Measurements from ENCODE around the gene UCN3.

The UCN3 gene

GRCh38 chr10:5364890-5365338 is at the start of gene UCN3:
Gene UCN3 (plus strand): TSS chr10:5364966. CDS start chr10:5373721, 8,755 bp downstream.
- no peak for DNase-seq (ENCODE audit: low spot score)

- peak; percentile 25 for DNase-seq (ENCODE audit: low spot score)
Observed at GRCh38 chr10:5317547-5318107, 47.1 kb upstream of the UCN3 start.

- DNase-seq (ENCODE audit: low spot score) = no peak
Observed at GRCh38 chr10:5318148-5318547, 46.6 kb upstream of the UCN3 start.

GRCh38 chr10:5319863-5320262 is 44.9 kb upstream of the UCN3 start:
- no peak for DNase-seq (ENCODE audit: low spot score)

GRCh38 chr10:5321273-5321672 is 43.5 kb upstream of the UCN3 start:
- no peak for DNase-seq (ENCODE audit: low spot score)

- no peak for DNase-seq (ENCODE audit: low spot score)
Observed at GRCh38 chr10:5323446-5323845, 41.3 kb upstream of the UCN3 start.

- DNase-seq (ENCODE audit: low spot score) = no peak
Observed at GRCh38 chr10:5325076-5325475, 39.7 kb upstream of the UCN3 start.

- no peak for DNase-seq (ENCODE audit: low spot score)
Observed at GRCh38 chr10:5334196-5334880, 30.4 kb upstream of the UCN3 start.

GRCh38 chr10:5338010-5338409 is 26.8 kb upstream of the UCN3 start:
- no peak for DNase-seq (ENCODE audit: low spot score)

- no peak for DNase-seq (ENCODE audit: low spot score)
Observed at GRCh38 chr10:5343092-5343491, 21.7 kb upstream of the UCN3 start.

- DNase-seq (ENCODE audit: low spot score) = no peak
Observed at GRCh38 chr10:5343561-5343960, 21.2 kb upstream of the UCN3 start.

- DNase-seq (ENCODE audit: low spot score) = no peak
Observed at GRCh38 chr10:5343979-5344378, 20.8 kb upstream of the UCN3 start.

GRCh38 chr10:5344746-5345145 is 20.0 kb upstream of the UCN3 start:
- DNase-seq (ENCODE audit: low spot score) = no peak

- no peak for DNase-seq (ENCODE audit: low spot score)
Observed at GRCh38 chr10:5346881-5347280, 17.9 kb upstream of the UCN3 start.

- DNase-seq (ENCODE audit: low spot score) = no peak
Observed at GRCh38 chr10:5349362-5349761, 15.4 kb upstream of the UCN3 start.

GRCh38 chr10:5354068-5354467 is 10.7 kb upstream of the UCN3 start:
- DNase-seq (ENCODE audit: low spot score) = no peak

GRCh38 chr10:5355594-5356301 is 9.0 kb upstream of the UCN3 start:
- DNase-seq (ENCODE audit: low spot score) = no peak

- no peak for DNase-seq (ENCODE audit: low spot score)
Observed at GRCh38 chr10:5356302-5356763, 8.4 kb upstream of the UCN3 start.

GRCh38 chr10:5360318-5360915 is 4.3 kb upstream of the UCN3 start:
- no peak for DNase-seq (ENCODE audit: low spot score)

GRCh38 chr10:5361966-5362365 is 2.8 kb upstream of the UCN3 start:
- DNase-seq (ENCODE audit: low spot score) = no peak

- DNase-seq (ENCODE audit: low spot score) = no peak
Observed at GRCh38 chr10:5362873-5363272, 1.9 kb upstream of the UCN3 start.

- no peak for DNase-seq (ENCODE audit: low spot score)
Observed at GRCh38 chr10:5364374-5364773, 392 bp upstream of the UCN3 start.

- DNase-seq (ENCODE audit: low spot score) = no peak
Observed at GRCh38 chr10:5365928-5366327, 1.2 kb downstream of the UCN3 start.

Data from iPS-NIHi11 (cell line).